Mesendoderm (in vitro differentiated cells): ENCODE results near the gene CTBP1.

Experiments used
- DNase-seq: peaks from one replicate; pipeline ENCODE4 v3.0.0; 2013
- H2AK5ac ChIP-seq: 2 replicates; pipeline ENCODE4 v1.6.1; 2013; ENCODE audit warnings: low read length, inconsistent platforms
- H2BK120ac ChIP-seq: 2 replicates; pipeline ENCODE4 v1.6.1; 2013; ENCODE audit warnings: low read depth, mild to moderate bottlenecking, low read length, moderate library complexity, mixed read lengths
- H2BK15ac ChIP-seq: replicated peaks from 2 replicates; pipeline ENCODE4 v1.6.1; 2013; ENCODE audit warnings: low read depth, mild to moderate bottlenecking, moderate library complexity
- H2BK5ac ChIP-seq: 2 replicates; pipeline ENCODE4 v1.6.1; 2013; ENCODE audit warnings: low read length, inconsistent platforms
- H3K18ac ChIP-seq: 2 replicates; pipeline ENCODE4 v1.6.1; 2013; ENCODE audit warnings: mild to moderate bottlenecking, low read length, mixed read lengths
- H3K23ac ChIP-seq: one replicate; pipeline ENCODE4 v1.6.1; 2013; ENCODE audit warnings: low read length
- H3K27ac ChIP-seq: 2 replicates; pipeline ENCODE4 v1.5.1; 2013; ENCODE audit warnings: low read depth, mild to moderate bottlenecking, inconsistent platforms, low read length, moderate library complexity
- H3K27me3 ChIP-seq: 2 replicates; pipeline ENCODE4 v1.6.1; 2013; ENCODE audit warnings: low read length, control low read depth, mild to moderate bottlenecking, inconsistent platforms; ENCODE audit not compliant: insufficient read depth, poor library complexity
- H3K36me3 ChIP-seq: 2 replicates; pipeline ENCODE4 v1.6.1; 2013; ENCODE audit warnings: low read length, inconsistent platforms; ENCODE audit not compliant: control insufficient read depth, insufficient read depth
- H3K4ac ChIP-seq: one replicate; pipeline ENCODE4 v1.6.1; 2013; ENCODE audit warnings: low read depth, mild to moderate bottlenecking, low read length, moderate library complexity
- H3K4me1 ChIP-seq: 2 replicates; pipeline ENCODE4 v1.6.1; 2013; ENCODE audit warnings: low read depth, low read length, inconsistent platforms; ENCODE audit not compliant: control insufficient read depth
- H3K4me2 ChIP-seq: 2 replicates; pipeline ENCODE4 v1.6.1; 2013; ENCODE audit warnings: low read length
- H3K4me3 ChIP-seq: 2 replicates; pipeline ENCODE4 v1.5.1; 2013; ENCODE audit warnings: mild to moderate bottlenecking, low read length
- H3K56ac ChIP-seq: one replicate; pipeline ENCODE4 v1.6.1; 2013; ENCODE audit warnings: low read length
- H3K79me1 ChIP-seq: 2 replicates; pipeline ENCODE4 v1.6.1; 2013; ENCODE audit warnings: low read length, inconsistent platforms
- H3K79me2 ChIP-seq: 2 replicates; pipeline ENCODE4 v1.6.1; 2013; ENCODE audit warnings: mild to moderate bottlenecking, low read length; ENCODE audit not compliant: control insufficient read depth, insufficient read depth
- H3K9ac ChIP-seq: 2 replicates; pipeline ENCODE4 v1.6.1; 2013; ENCODE audit warnings: low read length, inconsistent platforms
- H4K5ac ChIP-seq: one replicate; pipeline ENCODE4 v1.6.1; 2013; ENCODE audit warnings: low read length
- H4K8ac ChIP-seq: one replicate; pipeline ENCODE4 v1.6.1; 2013; ENCODE audit warnings: low read depth, mild to moderate bottlenecking, control low read depth, low read length, moderate library complexity
- WGBS: extraction: QIAGEN DNeasy Blood & Tissue Kit; methylation state at CpG from one replicate; pipeline ENCODE4 v1.1.7; 2013; ENCODE audit warnings: low lambda C conversion rate, missing lambda C conversion rate; ENCODE audit not compliant: insufficient coverage; ENCODE audit errors: extremely low coverage; 5-methylcytosine and 5-hydroxymethylcytosine counted together

Gene CTBP1

GRCh38 chr4:1242506-1243450 lies 6.2 kb downstream of the CTBP1 start:
- Histone ChIP-seq H3K4me2 (no peak overlapping the region), H2BK120ac (no peak overlapping the region), H4K8ac (no peak overlapping the region), H3K79me2 (peaks cover 75% of the 10 kb centered on the region), H2BK5ac (no peak overlapping the region), H3K56ac (no peak overlapping the region), H2BK15ac (no peak overlapping the region), H3K27me3 (no peaks in the 10 kb centered on the region), H3K36me3 (peaks cover 3% of the 10 kb centered on the region), H3K27ac (no peak overlapping the region), H2AK5ac (no peak overlapping the region), H3K18ac (no peak overlapping the region), H3K23ac (no peak overlapping the region), H3K4me1 (peaks cover 5% of the 10 kb centered on the region), H3K79me1 (peaks cover 24% of the 10 kb centered on the region), H4K5ac (no peak overlapping the region), H3K4ac (no peak overlapping the region), H3K9ac (no peak overlapping the region), H3K4me3 (no peak overlapping the region)
- no CpG with 5 or more reads among the region's 30 CpGs for WGBS
- no peak for DNase-seq

GRCh38 chr4:1241936-1242505 lies 6.9 kb downstream of the CTBP1 start:
- no CpG with 5 or more reads among the region's 24 CpGs for WGBS
- H3K18ac ChIP-seq, result no peak overlapping the region
- no peak overlapping the region for H3K56ac ChIP-seq
- H3K36me3 ChIP-seq, result peaks cover 3% of the 10 kb centered on the region
- no peak overlapping the region for H3K4ac ChIP-seq
- peaks cover 22% of the 10 kb centered on the region for H3K79me1 ChIP-seq
- no peak for DNase-seq
- no peak overlapping the region for H3K9ac ChIP-seq
- no peak overlapping the region for H4K8ac ChIP-seq
- H3K4me3 ChIP-seq, result no peak overlapping the region
- peaks cover 3% of the 10 kb centered on the region for H3K4me1 ChIP-seq
- H3K79me2 ChIP-seq, result peaks cover 67% of the 10 kb centered on the region
- H3K23ac ChIP-seq, result no peak overlapping the region
- H2BK15ac ChIP-seq, result no peak overlapping the region
- H3K27ac ChIP-seq, result no peak overlapping the region
- H3K4me2 ChIP-seq, result no peak overlapping the region
- no peak overlapping the region for H2BK120ac ChIP-seq
- no peaks in the 10 kb centered on the region for H3K27me3 ChIP-seq
- no peak overlapping the region for H2BK5ac ChIP-seq
- no peak overlapping the region for H2AK5ac ChIP-seq
- no peak overlapping the region for H4K5ac ChIP-seq

- H4K8ac ChIP-seq, result no peak overlapping the region
- no peak overlapping the region for H2BK5ac ChIP-seq
- no peak for DNase-seq
- H3K79me1 ChIP-seq, result peaks cover 19% of the 10 kb centered on the region
- H3K36me3 ChIP-seq, result peaks cover 3% of the 10 kb centered on the region
- H3K4me3 ChIP-seq, result no peak overlapping the region
- H3K9ac ChIP-seq, result no peak overlapping the region
- H2AK5ac ChIP-seq, result no peak overlapping the region
- H4K5ac ChIP-seq, result no peak overlapping the region
- H3K27ac ChIP-seq, result no peak overlapping the region
- no peaks in the 10 kb centered on the region for H3K27me3 ChIP-seq
- H2BK15ac ChIP-seq, result no peak overlapping the region
- H3K4me1 ChIP-seq, result no peaks in the 10 kb centered on the region
- H3K56ac ChIP-seq, result no peak overlapping the region
- WGBS, result no CpG with 5 or more reads among the region's 21 CpGs
- H2BK120ac ChIP-seq, result no peak overlapping the region
- no peak overlapping the region for H3K4me2 ChIP-seq
- no peak overlapping the region for H3K23ac ChIP-seq
- H3K79me2 ChIP-seq, result peaks cover 62% of the 10 kb centered on the region
- H3K18ac ChIP-seq, result no peak overlapping the region
- H3K4ac ChIP-seq, result no peak overlapping the region
Observed at GRCh38 chr4:1241466-1241935, 7.4 kb downstream of the CTBP1 start.

- no peak overlapping the region for H4K8ac ChIP-seq
- no peak overlapping the region for H3K4me2 ChIP-seq
- H3K79me2 ChIP-seq, result peaks cover 56% of the 10 kb centered on the region
- H2BK120ac ChIP-seq, result no peak overlapping the region
- no peak overlapping the region for H4K5ac ChIP-seq
- H2BK15ac ChIP-seq, result no peak overlapping the region
- no peaks in the 10 kb centered on the region for H3K4me1 ChIP-seq
- H2BK5ac ChIP-seq, result no peak overlapping the region
- no peaks in the 10 kb centered on the region for H3K27me3 ChIP-seq
- H2AK5ac ChIP-seq, result no peak overlapping the region
- H3K4ac ChIP-seq, result no peak overlapping the region
- no peak for DNase-seq
- WGBS, result no CpG with 5 or more reads among the region's 37 CpGs
- no peak overlapping the region for H3K9ac ChIP-seq
- H3K23ac ChIP-seq, result no peak overlapping the region
- H3K36me3 ChIP-seq, result peaks cover 3% of the 10 kb centered on the region
- H3K27ac ChIP-seq, result no peak overlapping the region
- no peak overlapping the region for H3K4me3 ChIP-seq
- no peak overlapping the region for H3K18ac ChIP-seq
- no peak overlapping the region for H3K56ac ChIP-seq
- H3K79me1 ChIP-seq, result peaks cover 17% of the 10 kb centered on the region
Observed at GRCh38 chr4:1240721-1241465, 8.0 kb downstream of the CTBP1 start.

- Histone ChIP-seq H3K27ac (no peak overlapping the region), H3K4me1 (no peaks in the 10 kb centered on the region), H3K36me3 (peaks cover 3% of the 10 kb centered on the region), H3K9ac (no peak overlapping the region), H2BK120ac (no peak overlapping the region), H3K56ac (no peak overlapping the region), H3K79me2 (peaks cover 46% of the 10 kb centered on the region), H3K18ac (no peak overlapping the region), H3K23ac (no peak overlapping the region), H2BK15ac (no peak overlapping the region), H3K79me1 (peaks cover 18% of the 10 kb centered on the region), H3K4me2 (no peak overlapping the region), H3K27me3 (no peaks in the 10 kb centered on the region), H2AK5ac (no peak overlapping the region), H4K8ac (no peak overlapping the region), H2BK5ac (no peak overlapping the region), H3K4ac (no peak overlapping the region), H3K4me3 (no peak overlapping the region), H4K5ac (no peak overlapping the region)
- WGBS, result no CpG with 5 or more reads among the region's 22 CpGs
- no peak for DNase-seq
Observed at GRCh38 chr4:1239950-1240307, 9.0 kb downstream of the CTBP1 start.
